SK-N-MC (cell line): ENCODE data around the gene PIWIL1.

ENCODE experiments used
- EZH2 ChIP-seq: fragments of 200-600 bp; sonication (generic); IDR thresholded peaks from one replicate; pipeline ENCODE4 v1.6.1; 2017; ENCODE audit warnings: antibody characterized with exemption
- FOXP2 ChIP-seq: optimal IDR thresholded peaks from 2 replicates; pipeline ENCODE3; 2011; ENCODE audit warnings: mild to moderate bottlenecking, moderate library complexity; ENCODE audit not compliant: insufficient read depth; ENCODE audit errors: extremely low read length, control extremely low read depth
- POLR2AphosphoS5 ChIP-seq: IDR thresholded peaks from 2 replicates; pipeline ENCODE4 v1.6.1; 2012; ENCODE audit warnings: mild to moderate bottlenecking, low read depth, low read length, borderline replicate concordance

GRCh38 chr12:130345292-130345691 lies 7.6 kb downstream of the PIWIL1 start:
- TF ChIP-seq EZH2 (no peak), POLR2AphosphoS5 (no peak), FOXP2 (no peak)
